HG02759 (cell line): Measurements from ENCODE around the gene CASP5.
"Not testable (repeated sequence)": the region's sequence is repeated elsewhere in the genome, so short reads cannot be mapped to it uniquely, and the experiment has no call there.

Experiments
- ATAC-seq: cut with Tn5 transposase; IDR thresholded peaks from one replicate; pipeline ENCODE4 v1.9.1; 2021; ENCODE audit warnings: mild to moderate bottlenecking, moderate library complexity; ENCODE audit not compliant: unreplicated experiment

The CASP5 gene

DNA sequence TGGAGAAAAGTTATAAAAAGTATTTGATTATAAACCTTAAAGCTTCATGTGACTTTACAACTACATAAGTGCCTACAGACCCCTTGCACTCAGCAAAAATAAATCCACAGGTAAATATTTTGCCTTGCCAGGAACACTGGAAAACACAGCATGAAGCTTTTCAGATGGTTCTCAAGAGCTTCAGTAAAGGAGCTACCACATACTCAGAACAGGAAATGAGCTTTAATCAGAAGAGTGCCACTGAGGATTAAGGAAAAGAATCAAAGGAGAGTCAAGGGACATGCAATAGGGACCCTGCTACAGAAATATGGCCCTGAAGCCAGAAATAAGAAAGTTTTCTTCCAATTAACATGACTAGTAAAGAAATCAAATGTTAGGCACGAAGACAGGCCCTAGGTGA lies 10.8 kb upstream of the CASP5 start:
- no peak for ATAC-seq

DNA sequence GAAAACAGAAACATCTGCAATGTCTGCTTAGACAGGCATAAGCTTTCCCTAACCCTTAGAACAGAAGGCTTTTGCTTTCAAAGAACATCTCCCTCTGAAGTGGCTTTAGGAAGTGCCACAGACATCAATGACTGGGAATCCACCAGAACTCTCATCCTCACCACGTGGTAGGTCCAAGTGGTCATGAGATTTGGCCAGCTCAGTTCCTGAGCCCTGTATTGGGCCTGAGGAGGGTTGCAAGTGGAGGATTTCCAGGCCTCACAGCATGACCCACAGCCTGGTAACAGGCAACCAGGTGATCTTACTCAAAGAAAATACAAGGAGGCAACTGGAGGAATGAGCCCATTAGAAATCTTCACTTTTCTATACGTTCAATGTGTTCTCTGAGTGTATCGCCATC lies 10.4 kb upstream of the CASP5 start:
- no peak for ATAC-seq

DNA sequence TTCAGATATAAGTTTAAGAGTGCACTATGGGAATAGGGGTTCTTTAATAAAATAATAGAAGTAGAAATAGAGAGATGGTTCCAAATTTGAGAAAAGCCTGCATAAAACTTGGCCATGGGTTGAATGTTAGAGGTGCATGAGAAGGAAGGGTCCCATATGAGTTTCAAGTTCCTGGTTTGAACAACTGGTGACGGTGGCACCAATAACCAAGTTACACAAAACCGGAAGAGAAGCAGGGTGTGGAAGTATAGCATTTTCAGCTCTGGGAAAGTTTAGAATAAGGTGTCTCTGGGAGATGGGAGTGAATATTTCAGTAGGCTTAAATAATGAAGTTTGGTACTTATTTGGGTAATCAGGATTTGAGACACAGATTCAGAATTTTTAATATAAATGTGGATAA lies 9.5 kb upstream of the CASP5 start:
- no peak for ATAC-seq

DNA sequence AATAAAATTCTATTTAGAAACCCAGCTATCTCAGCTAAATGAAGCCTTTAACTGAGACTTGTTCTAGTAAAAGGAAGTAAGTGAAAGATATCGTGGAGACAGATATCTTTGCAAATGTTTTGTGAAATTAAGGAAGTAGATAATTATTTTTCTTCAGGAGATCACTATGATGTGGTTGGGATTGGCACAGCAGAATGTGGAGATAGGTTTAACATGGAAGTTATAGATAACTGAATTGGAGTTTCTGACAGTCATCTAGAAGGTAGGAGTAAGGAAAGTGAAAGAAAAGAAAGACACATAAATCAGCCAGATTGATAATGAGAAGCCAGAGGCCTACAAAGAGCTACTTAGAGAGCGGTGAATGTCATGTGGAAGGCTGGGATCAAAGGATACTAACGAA lies 4.7 kb upstream of the CASP5 start:
- ATAC-seq, result no peak

- ATAC-seq, result no peak
These were observed 1.4 kb upstream of the CASP5 start for GRCh38 chr11:105024394-105024793.

GRCh38 chr11:105022527-105022926 lies 441 bp downstream of the CASP5 start:
- ATAC-seq, result no peak

GRCh38 chr11:105007463-105007862 lies 15.5 kb downstream of the CASP5 start:
- no peak for ATAC-seq

GRCh38 chr11:105005451-105005845 lies 17.5 kb downstream of the CASP5 start:
- ATAC-seq, result no peak

GRCh38 chr11:105004021-105004420 lies 18.9 kb downstream of the CASP5 start:
- ATAC-seq, result no peak

DNA sequence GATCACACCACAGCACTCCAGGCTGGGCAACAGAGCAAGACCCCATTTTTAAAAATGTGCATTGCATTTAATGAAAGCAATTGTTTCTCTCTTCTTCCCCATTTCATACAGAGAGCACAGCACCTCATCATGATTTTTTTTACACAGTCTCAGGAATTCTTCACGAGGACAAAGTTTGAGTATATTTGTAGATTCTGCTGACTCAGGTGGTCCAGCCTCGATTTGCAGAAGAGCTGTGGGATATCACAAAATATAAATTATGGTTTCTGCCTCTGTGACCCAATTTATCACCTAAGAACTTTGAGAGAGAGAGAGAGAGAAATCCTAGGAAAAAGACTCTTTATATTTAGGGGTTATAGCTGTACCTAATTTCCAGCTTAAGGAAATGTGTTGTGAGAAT lies 19.8 kb downstream of the CASP5 start:
- ATAC-seq, result no peak

DNA sequence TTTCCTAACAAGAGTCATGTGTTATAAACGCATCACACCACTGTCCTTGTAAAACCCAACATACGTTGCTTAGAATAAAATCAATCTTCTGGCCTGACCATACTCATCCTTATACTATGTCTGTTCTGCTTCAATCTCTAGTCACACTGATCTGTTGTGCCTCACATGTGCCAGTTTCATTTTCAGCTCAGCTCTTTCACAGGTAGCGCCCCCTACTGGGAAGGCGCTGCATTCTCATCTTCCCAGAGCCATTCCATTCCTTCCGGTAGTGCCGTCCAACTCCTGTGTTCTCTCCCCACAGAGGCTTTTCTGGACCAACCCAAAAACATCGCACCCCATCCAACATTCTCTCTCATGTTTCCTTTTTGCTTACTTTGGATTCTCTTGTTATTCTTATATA lies 22.2 kb downstream of the CASP5 start:
- ATAC-seq, result peak; percentile 94

- ATAC-seq, result no peak
These were observed 22.8 kb downstream of the CASP5 start for GRCh38 chr11:105000167-105000566.

DNA sequence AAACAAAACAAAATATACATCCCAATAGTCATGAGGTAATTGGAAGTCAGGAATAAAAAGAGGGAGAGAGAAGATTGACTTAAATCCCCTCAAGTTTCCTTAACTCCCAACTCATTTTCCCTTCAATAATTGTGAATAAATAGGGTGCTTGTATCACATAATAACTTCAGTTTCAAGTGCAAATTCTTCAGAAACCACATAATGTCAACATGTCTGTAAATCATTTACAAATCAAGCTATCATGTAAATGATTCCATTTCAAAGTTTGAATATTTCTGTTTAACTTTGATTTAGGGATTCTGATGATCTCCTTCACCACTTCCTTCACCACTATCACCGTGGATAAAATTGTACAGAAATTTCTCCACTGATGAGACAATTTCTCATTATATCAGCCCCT lies 23.2 kb downstream of the CASP5 start:
- ATAC-seq, result no peak

GRCh38 chr11:104997288-104997687 lies 25.7 kb downstream of the CASP5 start:
- ATAC-seq, result no peak

DNA sequence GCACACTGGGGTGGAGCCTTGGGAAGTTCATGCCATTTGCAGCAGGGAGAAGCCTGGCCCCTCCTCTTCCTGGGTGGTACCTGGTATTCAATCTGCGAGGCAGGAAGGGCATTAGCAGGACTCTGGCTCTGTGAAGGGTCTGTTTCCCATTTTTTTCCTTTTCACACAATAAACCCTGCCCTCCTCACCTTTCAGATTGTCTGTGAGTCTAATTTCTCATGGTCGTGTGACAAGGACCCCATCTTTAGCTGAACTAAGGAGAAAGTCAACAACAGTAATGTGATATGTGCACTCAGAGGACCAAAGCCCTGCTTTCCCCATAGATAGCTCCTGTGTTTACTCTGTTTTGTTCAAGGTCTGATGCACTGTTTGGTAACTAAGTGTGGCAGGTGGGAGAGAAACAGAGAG lies 28.0 kb downstream of the CASP5 start:
- no peak for ATAC-seq

DNA sequence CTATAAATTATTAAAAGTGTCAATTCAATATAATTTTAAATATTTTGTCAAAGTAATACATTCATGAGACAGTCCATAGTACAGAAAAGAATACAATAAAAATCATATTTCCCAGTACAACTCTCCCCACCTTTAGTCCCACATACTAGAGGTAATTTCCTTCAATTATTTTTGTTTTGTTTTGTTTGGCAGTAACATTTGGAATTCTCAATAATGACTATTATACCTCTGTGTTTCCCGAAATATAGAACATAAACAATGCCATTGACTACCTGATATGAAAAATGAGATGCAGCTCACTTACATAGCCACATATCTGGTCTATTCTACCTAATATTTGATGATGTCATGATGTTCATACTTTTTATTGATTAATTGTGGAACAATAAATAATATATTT lies 30.2 kb downstream of the CASP5 start:
- ATAC-seq, result no peak

GRCh38 chr11:104991994-104992393 lies 31.0 kb downstream of the CASP5 start:
- no peak for ATAC-seq

DNA sequence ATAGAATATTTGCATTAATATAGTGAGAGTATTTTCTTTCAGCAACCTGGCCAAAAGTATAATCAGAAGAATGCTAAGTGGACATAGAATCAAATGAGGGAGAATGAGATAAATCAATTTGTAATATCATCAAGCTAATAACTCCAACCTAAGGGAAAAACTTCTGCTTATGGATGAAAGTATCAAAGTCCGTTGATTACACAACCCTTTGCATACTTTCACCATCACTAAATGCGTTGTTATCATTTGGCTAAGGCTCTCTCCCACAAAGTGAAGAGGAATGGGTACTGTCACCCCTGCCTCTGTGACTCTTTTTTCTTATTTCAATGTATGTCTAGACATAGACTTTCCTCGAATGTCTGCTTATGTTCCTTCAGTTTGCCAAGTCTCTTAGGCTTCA lies 38.2 kb downstream of the CASP5 start:
- ATAC-seq, result no peak

DNA sequence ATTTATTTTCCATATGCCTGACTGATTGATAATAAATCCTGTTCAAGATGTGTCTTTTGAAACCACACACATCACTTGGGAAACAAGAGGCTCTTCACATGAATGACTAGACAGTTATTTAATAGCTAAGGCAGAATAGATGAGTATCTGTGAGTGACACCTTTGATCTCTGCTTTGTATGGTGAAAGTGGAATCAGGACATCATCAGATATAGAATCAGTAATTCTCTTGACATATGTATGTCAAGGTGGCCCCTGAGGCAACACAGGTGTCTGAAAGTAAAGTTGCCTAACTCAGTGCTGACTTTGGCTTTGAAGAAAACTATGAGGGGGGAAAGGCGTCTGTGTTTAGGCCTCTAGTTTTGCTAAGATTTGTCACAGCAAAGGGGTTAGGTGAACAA lies 43.1 kb downstream of the CASP5 start:
- ATAC-seq, result no peak

- ATAC-seq, result no peak
These were observed 49.4 kb downstream of the CASP5 start for GRCh38 chr11:104973616-104974015.

DNA sequence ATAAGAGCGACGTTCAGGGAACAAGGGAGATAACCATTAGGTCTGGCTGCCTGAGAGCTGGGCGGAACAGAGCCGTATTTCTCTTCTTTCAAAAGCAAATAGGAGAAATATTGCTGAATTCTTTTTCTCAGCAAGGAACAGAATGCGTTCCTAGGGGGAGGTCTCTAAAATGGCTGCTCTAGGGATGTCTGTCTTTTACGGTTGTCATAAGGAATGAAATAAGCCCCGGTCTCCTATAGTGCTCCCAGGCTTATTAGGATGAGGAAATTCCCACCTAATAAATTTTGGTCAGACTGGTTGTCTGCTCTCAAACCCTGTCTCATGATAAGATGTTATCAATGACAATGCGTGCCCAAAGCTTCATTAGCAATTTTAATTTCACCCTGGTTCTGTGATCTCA lies 50.0 kb downstream of the CASP5 start:
- ATAC-seq, result not testable (repeated sequence)

DNA sequence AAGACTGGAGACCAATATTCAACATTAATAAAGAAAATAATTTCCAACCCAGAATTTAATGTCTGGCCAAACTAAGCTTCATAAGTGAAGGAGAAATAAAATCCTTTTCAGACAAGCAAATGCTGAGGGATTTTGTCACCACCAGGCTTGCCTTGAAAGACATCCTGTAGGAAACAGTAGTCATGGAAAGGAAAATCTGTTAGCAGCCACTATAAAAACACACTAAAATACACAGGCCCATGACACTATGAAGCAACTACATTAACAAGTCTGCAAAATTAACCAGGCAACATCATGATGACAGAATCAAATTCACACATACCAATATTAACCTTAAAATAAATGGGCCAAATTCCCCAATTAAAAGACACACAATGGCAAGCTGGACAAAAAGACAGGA lies 52.2 kb downstream of the CASP5 start:
- ATAC-seq, result no peak

DNA sequence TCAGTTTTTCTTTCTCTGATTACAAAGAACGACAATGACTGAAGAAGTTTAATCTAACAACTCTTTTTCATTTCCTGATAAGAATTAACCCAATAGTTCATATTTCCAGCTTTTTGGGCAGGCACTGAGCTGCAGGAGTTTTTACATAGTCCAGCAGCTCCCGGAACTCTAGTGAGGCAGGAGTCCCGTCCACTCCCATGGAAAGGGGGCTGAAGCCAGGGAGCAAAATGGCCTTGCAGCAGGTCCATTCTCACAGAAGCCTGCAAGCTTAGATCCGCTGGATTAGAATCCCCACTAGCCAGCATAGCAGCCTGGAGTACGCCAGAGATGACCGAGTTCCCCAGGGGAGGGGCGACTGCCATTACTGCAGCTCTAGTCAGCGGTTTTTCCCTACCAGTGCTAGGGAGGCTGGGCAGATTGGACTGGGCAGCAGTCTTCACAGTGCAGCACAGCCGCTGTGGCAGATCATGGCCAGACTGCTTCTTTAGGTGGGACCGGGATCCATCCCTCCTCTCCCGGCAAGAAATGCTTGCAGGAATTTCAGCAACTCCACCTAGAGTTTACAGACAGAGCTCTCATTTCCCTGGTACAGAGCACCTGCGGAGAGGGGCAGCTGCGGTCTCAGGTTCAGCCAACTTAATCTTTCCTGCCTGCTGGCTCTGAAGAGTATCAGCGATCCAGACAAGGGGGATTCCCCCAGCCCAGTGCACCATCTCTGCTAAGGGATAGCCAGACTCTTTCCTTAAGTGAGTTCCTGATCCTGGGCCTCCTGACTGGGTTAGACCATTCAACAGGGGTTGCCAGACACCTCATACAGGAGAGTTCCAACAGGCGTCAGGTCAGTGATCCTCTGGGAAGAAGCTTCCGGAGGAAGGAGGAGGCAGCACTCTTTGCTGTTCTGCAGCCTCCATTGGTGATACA lies 53.9 kb downstream of the CASP5 start:
- peak; percentile 13 for ATAC-seq
